ENCODE results near the gene ARMC9. TPM values are rescaled to one million over a fixed set of nuclear protein-coding genes. Genes with fewer than 3 reads are reported as not detected.

Gene ARMC9
- total RNA-seq, 2 donors from 2014 or later, result 31.6 to 61.9 TPM

DNA sequence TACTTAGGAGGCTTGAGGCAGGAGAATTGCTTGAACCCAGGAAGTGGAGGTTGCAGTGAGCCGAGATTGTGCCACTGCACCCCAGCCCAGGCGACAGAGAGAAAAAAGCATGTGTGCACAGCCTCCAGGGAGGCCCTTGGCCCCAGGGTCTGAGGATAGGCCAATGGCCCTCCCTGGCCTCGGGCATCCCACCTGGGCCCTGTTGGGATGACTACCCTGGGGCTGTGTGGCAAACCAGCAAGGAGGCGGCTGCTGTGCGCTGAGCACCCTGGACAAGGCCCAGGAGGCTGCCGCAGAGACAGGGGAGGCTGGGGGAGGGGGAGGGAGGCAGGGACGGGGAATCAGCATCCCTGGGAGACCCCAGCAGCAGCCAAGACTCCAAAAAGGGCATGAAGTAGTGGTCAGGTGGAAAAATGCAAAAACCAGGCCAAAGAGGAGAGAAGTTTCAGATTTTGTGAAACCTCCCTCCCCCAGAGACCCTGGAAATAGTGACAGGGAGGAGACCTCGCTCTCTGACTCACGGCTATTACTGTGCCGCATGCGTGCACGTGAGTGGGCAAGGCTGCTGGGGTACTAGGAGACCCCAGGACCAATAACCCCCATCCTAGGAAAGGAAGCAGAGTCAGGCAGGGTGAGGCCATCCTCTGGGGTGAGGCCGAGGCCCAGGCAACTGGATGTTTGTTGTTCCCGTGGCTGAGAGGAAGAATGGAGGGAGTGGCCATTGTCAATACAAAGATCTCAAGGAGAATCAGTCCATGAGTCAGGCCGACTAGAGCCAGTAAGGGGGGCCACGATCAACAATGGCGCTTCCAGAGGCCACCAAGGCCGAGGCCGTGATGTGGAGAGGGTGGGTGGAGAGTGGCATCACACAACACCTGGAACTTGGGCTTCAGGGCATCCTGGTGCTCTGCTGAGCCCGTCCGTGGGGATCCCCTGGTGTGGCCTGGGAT, 181.1 kb downstream of the ARMC9 start:
- intact Hi-C loops (cut with DNase I), result no loop called here
- no peak for DNase-seq (ENCODE audit: low spot score)

GRCh38 chr2:231380307-231380706, 181.9 kb downstream of the ARMC9 start:
- intact Hi-C loops (cut with DNase I), result no loop called here
- DNase-seq (ENCODE audit: low spot score), result no peak

- no peak for DNase-seq (ENCODE audit: low spot score)
- intact Hi-C loops (cut with DNase I), result no loop called here
Measured at GRCh38 chr2:231380991-231381847, 182.8 kb downstream of the ARMC9 start.

DNA sequence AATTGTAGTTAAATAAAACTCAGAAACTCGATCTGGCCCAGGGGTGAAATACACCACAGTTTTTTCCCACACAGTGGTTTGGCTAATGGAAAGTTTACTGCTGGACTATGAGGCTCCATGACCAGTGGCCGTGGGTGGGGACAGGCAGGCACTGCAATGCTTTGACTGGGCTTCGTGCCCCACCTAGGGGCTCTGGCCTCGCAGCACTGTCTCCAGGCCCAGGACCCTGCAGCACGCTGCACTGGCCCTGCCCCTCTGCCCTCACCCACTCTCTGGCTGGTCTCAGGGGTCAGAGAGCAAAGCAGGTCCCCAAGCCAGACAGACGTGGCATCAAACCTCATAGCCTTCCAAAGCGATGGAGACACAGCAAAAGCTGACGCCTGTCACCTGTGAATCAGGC, 183.7 kb downstream of the ARMC9 start:
- intact Hi-C loops (cut with DNase I), result no loop called here
- DNase-seq (ENCODE audit: low spot score), result no peak

DNA sequence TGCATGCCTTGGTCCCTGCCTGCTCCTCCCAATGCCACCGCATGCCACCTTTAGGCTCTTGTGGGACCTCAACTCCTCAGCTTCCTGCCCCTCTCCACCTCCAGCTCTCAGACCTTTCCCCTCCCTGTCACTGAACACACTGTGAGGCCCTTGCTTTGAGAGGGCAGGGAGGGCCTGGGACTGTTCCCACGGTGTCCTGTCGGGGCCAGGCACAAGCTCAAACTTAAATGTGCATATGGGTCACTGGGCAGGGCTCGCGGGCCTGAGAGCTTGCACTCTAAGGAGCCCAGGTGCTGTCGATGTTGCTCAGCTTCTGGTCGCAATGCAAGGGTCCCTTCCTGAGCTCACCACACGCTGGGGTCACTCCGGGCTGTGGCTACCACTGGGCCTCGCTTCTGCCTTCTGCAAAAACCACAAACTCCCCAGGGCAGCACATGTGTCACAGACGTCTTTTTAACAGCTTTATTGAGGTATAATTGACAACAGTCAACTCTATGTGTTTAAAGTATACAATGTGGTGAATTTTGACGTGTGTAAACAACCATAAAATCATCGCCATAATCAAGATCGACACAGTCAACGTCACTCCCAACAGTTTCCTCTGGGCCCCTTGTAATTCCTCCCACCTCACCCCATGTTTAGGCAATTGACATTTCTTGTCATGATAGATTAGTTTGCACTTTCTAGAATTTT, 185.1 kb downstream of the ARMC9 start:
- DNase-seq (ENCODE audit: low spot score), result no peak
- intact Hi-C loops (cut with DNase I), result no loop called here

DNA sequence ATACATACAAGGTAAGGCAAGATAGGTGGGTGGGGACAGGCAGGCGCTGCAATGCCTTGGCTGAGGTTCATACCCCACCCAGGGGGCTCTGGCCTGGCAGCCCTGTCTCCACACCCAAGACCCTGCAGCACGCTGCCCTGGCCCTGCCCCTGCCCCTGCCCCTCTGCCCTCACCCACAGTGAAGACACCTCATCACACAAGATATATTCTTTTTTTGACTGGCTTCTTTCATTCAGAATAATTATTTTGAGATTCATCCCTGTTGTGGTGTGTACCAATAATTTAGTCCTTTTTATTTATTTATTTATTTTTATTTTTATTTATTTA, 185.6 kb downstream of the ARMC9 start:
- intact Hi-C loops (cut with DNase I), result no loop called here
- no peak for DNase-seq (ENCODE audit: low spot score)

DNA sequence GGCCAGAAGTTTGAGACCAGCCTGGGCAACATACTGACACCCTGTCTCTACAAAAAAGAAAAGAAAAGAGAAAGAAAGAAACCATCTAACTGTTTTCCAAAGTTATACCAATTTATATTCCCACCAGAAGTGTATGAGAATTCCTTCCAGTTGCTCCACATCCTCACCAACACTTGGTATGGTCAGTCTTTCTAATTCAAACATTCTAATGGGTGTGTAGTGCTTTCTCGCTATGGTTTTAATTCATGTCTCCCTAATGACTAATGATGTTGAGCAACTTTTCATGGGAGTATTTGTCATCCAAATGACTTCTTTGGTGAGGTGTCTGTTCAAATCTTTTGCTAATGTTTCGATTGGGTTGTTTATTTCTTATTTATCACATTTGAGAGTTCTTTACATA, 186.5 kb downstream of the ARMC9 start:
- intact Hi-C loops (cut with DNase I), result no loop called here
- DNase-seq (ENCODE audit: low spot score), result no peak

DNA sequence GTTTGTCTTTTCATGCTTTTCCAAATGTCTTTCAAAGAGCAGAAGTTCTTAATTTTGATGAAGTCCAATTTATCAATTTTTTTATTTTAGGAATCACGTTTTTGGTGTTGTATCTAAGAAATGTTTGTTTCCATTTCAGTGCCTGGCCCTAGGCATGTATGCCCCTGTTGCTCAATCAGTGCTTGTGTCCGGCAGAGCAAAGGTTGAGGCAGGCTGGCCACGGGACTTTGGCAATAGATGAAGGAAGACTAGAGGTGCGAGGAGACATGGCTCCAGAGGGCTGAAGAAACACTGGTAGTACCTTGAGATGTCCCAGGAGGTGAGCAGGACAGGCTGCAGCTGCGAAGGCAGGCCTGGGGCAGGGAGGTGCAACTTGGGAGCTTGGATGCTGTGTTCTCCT, 187.0 kb downstream of the ARMC9 start:
- intact Hi-C loops (cut with DNase I), result no loop called here
- no peak for DNase-seq (ENCODE audit: low spot score)

DNA sequence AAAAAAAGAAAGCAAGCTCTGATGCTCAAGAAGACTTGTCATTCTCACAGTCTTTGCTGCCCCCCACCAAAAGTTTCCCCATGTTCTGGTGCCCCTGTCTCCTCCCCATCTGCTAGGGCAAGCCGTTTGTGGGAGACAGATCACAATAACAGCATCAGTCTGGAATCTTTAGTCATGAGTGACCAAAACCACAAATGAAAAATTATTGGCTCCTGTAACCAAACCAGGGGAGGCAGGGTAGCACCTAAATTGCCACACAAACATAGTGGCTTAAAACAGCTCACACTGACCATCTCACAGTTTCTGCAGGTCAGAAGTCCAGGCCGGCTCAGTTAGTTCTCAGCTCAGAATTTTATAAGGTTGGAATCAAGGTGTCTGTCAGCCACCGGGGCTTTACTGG, 188.0 kb downstream of the ARMC9 start:
- DNase-seq (ENCODE audit: low spot score), result no peak
- intact Hi-C loops (cut with DNase I), result no loop called here

DNA sequence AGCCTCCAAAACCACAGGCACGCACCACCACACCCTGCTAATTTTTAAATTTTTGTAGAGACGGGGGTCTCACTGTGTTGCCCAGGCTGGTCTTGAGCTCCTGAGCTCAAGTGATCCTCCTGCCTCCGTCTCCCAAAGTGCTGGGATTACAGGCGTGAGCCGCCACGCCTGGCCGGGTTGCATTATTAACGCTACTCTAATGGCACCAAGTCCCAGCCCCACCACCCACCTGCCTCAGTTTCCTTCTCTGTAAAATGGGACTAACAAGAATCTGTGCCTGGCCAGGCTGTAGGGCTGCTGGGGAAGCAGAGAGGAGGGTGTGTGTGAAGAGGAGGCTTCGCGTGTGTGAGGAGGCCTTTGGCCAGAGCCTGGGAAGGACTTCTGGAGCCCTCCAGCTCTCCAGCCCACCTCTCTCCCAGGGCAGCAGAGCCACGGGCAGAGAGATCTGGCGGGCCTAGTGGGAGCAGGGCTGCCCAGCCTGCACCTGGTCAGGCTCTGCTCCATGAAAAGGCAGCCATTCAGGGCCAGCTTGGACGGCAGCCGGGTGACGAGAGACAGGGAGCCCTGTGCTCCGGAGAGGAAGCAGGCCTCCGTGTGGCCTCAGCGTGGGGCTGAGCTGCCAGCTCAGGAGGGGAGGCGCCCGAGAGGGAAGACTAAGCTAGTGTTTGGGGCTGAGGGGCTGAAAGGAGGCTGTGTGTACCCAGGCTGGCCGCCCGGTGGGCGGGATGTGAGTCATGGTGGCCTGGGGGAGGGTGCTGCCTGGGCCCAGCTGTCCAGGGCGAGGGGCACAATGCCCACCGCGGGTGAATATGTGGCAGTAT, 189.7 kb downstream of the ARMC9 start:
- intact Hi-C loops (cut with DNase I), result no loop called here
- no peak for DNase-seq (ENCODE audit: low spot score)

DNA sequence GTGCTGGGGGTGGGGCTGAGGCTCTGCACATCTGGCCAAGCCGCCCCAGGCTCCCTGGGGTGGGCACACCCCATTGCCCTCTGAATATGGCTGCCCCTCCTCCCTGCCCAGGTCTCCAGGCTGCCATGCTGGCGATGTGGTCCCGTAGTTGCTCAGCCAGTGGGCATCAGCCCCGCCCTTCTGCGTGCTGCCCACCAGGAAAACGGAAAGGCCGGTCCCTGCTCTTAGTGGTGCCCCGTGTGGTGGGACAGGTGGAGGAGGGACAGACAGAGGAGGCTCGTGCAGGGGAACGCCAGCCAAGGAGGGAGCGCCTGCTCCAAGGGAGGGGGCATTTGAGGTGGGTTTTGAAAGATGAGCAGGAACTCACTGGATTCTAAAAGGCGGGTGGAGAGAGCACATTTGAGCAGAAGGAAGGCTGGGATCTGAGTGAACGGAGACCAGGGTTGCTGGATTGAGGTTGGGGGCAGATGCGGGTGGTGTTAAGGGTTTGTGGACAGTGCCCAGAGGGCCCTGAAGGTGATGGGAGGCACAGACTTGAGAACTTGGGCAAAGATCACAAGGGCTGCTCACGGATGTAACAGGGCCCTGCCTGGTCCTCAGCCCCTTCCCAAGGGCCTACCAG, 190.4 kb downstream of the ARMC9 start:
- intact Hi-C loops (cut with DNase I), result no loop called here
- no peak for DNase-seq (ENCODE audit: low spot score)

DNA sequence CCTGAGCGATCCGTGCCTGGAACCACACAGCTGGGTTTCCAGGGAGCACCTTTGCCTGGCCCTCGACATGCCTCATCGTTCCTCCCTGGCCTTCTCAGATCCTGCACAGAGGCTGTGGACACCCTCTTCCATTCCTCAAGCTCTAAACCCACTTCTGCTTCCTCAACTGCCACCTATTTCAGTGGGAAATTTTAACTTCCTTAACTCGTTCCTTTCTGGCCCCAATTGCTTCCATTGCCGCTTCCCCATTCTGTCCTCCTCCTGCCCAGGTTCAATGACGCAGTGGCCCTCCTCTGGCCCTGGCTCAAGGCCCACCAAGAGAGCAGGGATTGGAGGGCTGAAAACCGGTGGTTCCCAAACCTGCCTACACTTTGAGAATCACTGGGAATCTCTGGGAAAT, 192.2 kb downstream of the ARMC9 start:
- intact Hi-C loops (cut with DNase I), result loop anchor here in 1 of 2 donors (10.0 kb wide), 1 partner anchor 156 kb away; no protein-coding TSS in a partner anchor
- no peak for DNase-seq (ENCODE audit: low spot score)

- intact Hi-C loops (cut with DNase I), result loop anchor here in 1 of 2 donors (10.0 kb wide), 1 partner anchor 157 kb away; no protein-coding TSS in a partner anchor
- DNase-seq (ENCODE audit: low spot score), result no peak
Measured at GRCh38 chr2:231391981-231392380, 193.6 kb downstream of the ARMC9 start.

GRCh38 chr2:231392431-231393148, 194.2 kb downstream of the ARMC9 start:
- intact Hi-C loops (cut with DNase I), result loop anchor here in 1 of 2 donors (10.0 kb wide), 1 partner anchor 158 kb away; no protein-coding TSS in a partner anchor
- DNase-seq (ENCODE audit: low spot score), result no peak

GRCh38 chr2:231393149-231394131, 195.0 kb downstream of the ARMC9 start:
- no peak for DNase-seq (ENCODE audit: low spot score)
- intact Hi-C loops (cut with DNase I), result loop anchor here in 1 of 2 donors (10.0 kb wide), 1 partner anchor 159 kb away; no protein-coding TSS in a partner anchor
